ENCODE results near the gene ELOVL6.

DNA sequence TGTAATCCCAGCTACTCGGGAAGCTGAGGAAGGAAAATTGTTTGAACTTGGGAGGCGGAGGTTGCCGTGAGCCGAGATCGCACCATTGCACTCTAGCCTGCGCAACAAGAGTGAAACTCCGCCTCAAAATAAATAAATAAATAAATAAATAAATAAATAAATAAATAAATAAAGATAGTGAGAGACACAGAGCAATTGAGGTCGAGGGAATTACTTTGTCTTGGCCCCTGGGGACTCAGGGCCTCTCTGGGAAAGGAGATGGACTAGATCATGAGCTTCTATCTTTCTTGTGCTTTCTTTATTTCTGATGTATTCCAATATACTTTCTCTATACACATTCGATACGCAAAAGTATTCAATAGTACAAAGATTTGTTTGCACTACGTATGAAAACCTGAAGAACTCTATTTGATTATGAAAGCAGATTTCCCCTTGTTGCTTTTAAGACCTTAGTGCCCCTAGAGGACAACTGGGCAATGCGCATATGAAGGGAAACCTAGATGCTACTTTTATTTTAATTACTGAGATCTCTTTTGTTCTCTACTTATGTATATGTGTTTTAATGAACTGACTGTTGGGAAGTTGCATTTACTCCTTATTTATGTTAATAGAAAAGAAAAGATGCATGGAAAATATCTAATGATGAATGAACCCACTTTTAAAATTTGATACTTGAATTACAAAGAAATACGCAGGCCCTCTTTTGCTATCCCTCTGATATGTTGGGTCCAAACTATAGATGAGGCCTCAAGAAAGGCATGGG, 12.8 kb upstream of the ELOVL6 start:
- TF ChIP-seq, protein P1, sequence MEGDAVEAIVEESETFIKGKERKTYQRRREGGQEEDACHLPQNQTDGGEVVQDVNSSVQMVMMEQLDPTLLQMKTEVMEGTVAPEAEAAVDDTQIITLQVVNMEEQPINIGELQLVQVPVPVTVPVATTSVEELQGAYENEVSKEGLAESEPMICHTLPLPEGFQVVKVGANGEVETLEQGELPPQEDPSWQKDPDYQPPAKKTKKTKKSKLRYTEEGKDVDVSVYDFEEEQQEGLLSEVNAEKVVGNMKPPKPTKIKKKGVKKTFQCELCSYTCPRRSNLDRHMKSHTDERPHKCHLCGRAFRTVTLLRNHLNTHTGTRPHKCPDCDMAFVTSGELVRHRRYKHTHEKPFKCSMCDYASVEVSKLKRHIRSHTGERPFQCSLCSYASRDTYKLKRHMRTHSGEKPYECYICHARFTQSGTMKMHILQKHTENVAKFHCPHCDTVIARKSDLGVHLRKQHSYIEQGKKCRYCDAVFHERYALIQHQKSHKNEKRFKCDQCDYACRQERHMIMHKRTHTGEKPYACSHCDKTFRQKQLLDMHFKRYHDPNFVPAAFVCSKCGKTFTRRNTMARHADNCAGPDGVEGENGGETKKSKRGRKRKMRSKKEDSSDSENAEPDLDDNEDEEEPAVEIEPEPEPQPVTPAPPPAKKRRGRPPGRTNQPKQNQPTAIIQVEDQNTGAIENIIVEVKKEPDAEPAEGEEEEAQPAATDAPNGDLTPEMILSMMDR (conservative IDR thresholded peaks at IDR 0.05): peak; percentile 72
- no peak for TF ChIP-seq EZH2 (IDR thresholded peaks at IDR 0.05; ENCODE audit: low read depth)
